ENCODE results near the gene ZNF672.
"Not testable (repeated sequence)": the region's sequence is repeated elsewhere in the genome, so short reads cannot be mapped to it uniquely, and the experiment has no call there.

The ZNF672 gene

DNA sequence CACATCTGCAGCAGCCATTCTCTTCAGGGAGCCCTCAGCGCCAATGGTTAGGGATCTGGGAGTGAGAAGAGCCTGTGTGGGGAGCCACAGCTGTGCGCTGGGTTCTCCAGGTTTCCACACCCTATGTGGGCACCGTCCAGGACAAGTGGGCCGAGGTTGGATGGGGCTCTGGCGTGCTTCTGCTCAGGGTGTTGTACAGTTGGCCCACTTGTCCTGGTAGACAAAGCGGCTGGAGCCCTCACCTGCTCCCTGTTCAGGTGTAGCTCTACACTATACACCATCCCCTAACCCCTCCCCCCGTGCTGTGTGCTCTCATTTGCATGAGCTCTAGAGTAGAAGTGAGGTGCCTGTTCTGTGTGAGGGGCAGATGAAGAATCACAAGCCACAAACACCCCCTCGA, 24.5 kb upstream of the ZNF672 start:
- no peak for DNase-seq

DNA sequence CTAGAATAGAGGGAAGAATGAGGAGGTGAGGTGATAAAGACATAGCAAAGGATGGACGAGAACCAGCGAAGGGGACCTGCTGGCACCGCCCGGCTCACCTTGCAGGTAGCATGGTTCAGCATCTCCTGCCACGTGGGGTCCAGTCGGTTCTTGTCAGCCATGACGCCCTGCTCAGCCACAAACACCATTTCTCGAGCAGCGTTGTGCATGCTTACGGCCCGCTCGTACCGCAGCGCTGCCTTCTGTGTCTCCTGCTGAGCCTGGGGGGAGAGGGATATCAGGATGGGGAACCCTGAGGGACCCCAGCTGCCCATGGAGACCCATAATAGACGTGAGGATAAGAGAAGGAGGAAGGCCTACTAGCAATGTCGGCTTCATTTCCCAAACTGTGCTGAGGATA, 23.7 kb upstream of the ZNF672 start:
- DNase-seq: no peak

DNA sequence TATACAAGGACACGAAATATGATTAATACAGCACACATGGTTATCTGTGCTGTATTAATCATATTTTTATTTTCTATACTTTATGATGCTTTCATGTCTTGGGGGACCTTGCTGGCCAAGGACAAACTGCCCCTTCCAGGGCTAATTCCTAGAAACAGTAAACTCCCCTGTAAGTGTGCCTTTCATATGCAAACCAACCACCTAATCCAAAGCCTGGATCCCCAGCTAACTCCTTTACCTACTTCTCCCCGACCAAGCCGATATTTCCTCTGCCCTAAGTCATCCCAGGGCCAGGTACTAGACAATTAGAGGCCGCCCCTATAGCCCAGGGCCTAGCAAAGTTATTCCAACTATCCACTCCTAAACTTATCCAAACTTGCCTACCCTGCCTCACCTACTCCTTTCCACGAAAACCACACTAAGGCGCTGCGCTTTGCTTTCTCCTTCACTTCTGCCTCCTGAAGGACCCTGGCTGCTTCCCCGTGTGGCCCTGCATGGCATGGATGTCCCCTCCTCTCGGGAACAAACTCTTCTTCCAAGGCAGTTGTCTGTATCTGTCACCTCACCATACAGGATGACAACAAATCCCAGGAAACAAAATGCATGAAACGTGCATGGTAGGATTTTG, 22.5 kb upstream of the ZNF672 start:
- DNase-seq: no peak

DNA sequence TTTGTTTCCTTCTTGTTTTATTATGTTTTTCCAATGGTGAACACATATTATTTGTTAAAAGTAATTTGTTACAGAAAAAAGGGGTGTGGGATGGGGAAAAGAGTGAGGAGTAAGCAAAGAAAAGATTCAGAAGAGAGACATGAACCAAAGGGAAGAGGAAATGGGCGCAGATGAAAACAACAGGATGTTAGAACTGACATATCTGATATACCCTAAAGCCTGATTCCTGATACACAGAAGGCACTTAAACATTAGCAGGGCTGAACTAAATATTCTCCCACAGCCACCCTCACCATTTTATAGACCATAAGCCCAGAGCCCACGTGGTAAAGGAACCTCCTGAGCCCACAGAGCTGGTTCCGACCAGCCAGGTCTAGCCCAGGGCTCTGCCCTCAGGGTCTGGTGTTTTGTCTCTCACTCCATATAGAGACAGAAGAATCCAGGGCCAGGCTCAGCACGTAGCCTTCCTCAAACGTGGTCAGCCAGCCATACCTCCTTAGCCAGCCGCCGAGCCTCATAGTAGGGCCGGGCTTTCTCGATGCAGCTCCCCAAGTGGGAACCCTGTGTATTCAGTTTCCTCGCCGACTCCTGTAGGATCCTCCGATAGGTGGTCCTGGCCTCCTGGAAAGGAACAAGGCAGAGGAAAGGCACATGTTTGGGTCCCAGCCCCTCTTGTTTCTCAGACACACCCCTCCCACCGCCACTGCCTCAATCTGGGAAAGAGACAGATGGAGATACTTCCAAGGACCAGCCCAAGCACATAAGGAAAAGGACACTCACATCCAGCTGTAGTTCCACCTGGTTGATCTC, 21.8 kb upstream of the ZNF672 start:
- no peak for DNase-seq

DNA sequence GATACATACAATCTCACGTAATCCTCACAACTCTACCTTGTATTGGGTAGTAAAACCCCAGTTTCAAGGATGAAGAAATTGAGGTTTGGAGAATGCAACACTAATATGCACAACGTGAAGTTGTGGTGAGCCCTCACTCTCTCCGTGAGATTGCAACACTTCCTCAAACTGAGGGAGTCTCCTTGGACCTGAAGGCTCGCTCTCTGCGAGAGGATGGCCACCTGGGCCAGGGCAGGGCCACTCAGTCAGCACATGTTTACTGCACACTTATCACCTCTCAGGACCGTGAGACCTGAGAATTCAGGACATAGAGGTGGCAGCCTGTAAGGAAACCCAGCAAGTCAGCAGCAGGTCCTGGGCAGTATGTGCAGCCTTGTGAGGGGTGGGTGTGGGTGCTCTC, 21.0 kb upstream of the ZNF672 start:
- no peak for DNase-seq

DNA sequence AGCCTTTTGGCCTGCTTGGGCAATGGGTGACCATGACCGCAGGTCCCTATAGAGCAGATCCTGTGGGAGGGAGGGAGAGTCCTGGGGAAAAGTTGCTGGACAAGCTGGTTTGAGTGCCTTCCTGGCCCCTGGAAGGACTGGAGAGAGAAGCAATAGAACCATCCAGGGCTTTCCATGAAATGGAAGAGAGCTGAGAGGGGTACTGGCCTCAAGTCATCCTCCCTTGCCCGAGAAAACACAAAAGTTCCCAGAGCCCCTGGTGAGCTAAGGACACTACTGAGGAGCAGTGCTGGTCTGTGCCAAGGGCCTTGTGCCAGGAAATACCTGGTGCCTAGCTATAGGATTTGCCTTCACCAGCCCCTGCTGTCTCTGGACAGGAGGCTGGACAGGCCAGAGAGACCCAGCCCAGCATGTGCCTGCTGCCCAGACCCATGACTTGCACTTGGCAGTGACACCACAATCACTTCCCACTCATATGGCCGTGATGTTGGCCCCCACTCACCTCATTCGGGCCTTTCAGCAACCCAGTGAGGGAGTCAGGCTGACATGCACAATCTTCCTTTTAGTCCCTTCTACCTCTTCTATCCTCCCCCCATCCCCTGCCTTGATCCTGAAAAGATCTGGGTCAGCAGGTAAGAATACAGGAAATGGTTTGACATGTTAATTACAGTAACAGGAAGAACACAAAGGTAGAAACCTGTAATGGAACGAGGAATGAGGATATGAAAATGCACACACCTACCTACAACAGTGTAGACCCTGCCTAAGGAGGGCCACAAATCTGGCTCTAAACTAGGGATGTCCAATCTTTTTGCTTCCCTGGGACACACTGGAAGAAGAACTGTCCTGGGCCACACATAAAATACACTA, 19.3 kb upstream of the ZNF672 start:
- no peak for DNase-seq

DNA sequence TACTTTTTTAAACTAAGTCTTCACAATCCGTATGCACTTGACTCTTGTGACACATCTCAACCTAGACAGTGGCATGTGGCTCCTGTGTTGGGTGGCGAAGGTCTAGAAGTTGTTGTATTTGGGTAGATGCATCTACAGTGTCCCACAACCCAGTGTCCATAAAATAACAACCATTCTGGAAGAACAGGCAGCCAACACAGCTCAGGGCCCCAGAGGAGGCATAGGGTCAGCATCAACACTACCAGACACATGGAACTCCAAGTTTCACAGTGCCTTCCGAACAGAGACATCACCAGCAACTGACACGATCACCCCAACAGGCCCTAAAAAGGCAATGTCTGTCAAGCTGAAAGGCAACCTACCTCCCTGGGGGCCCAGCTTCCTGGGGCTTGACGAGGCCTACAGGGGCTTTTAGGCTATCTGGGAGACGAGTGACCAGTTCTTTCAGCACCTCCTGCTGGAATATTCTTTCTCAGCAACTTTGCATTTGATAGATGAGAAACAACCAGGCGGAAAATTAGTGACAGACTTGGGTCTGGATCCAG, 17.9 kb upstream of the ZNF672 start:
- DNase-seq: no peak

DNA sequence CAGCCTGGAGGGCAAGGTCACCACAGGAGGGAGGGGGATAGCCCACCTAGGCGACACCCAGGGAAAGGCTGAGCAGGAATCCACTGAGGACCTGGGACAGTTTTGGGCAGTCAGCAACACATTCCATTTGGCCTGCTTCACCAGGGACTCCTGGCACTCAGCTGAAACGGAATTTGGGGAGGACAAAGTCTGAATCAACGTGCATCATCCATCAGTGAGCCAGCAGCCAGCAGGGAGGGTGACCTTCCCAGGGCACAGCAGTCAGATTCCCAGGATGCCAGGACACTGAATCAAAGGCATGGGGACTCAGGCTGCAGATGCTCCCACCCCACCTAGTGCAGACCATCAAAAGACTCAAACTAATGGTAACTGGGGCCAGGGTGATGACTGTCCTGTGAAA, 16.9 kb upstream of the ZNF672 start:
- DNase-seq: no peak

DNA sequence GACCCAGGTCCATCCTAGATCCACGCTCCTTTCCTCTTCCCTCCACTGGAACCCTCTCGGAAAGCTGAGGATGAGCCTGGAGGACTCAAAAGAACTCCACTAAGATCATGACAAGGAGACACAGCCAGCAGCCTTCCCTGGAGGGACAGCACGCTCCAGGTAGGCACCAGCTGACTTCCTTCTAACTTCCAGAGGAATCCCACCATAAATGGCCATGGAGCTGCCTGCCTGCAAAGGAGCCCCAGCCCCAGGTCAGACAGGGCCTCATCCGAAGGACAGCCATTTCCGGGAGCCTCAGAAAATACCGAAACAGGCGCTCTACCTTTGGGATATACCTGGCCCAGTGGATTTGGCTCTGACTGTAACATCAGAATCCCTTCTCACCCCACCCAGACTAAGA, 16.4 kb upstream of the ZNF672 start:
- DNase-seq: no peak

DNA sequence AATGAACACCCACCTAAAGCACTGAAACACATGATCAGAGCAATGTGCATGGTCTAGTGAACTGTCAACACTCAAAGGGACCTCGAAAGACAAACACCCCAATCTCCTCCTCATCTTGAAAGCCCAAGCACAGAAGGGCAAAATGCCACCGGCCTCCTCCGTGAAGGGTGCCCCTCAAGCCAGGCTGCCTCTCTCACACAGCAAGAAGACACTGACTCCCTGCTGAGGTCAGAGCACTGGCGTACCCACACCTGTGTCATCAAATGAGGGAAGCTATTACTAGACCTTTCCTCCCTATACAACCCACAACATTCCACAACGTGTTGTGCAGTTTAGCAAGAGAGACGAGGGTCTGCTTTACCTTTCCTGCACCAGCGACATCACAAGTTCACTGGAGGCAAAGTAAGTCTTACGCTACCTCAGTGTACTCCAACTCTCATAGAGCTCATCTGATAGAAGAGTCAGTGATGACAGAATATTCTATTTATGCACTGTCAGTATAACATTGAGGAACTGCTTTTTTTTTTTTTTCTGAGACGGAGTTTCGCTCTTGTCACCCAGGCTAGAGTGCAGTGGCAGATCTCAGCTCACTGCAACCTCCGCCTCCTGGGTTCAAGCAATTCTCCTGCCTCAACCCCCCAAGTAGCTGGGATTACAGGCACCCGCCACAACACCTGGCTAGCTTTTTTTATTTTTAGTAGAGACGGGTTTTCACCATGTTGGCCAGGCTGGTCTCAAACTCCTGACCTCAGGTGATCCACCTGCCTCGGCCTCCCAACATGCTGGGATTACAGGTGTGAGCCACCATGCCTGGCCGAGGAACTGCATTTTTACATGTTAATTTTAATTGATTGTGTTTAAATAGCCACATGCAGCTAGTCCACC, 15.6 kb upstream of the ZNF672 start:
- no peak for DNase-seq

DNA sequence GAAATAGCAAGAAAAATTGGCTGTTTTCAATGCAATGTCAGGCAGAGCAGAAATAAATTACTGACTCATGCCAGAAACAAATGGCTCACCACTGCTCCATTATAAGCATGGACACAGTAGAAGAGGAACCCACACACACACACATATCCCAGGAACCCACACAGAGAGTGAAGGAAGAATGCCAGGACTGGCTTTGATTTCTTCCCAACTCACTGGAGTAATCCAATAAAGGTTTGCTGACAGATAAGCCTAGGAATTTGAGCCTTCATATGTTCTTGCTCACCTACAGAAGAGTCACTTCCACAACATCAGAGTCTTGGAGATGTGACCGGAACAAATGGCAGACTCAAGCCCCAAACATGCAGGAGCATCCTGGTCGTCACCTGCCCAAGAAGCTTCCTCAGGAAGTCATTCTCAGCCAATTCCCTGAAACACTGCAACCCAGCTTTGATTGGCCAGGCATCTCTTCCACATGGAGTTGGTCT, 14.5 kb upstream of the ZNF672 start:
- DNase-seq: no peak

DNA sequence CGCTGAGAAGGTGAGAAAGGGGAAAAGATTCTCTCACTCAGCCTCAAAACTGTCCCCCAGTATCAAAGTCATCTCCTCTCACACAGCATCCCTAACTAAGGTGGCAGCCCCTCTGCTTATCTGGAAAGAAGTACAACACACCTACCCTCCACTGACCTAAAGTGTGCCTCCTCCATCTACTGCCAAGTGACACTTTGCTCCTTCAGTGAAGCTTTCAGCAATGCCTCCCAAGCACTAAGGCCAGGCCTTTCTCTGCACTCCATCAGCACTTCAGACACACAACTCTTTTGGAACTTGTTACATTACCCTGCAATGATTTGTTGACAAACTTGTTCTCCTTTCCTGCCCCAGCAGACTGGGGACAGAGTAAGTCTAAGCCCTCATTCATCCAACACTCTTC, 13.7 kb upstream of the ZNF672 start:
- DNase-seq: no peak

DNA sequence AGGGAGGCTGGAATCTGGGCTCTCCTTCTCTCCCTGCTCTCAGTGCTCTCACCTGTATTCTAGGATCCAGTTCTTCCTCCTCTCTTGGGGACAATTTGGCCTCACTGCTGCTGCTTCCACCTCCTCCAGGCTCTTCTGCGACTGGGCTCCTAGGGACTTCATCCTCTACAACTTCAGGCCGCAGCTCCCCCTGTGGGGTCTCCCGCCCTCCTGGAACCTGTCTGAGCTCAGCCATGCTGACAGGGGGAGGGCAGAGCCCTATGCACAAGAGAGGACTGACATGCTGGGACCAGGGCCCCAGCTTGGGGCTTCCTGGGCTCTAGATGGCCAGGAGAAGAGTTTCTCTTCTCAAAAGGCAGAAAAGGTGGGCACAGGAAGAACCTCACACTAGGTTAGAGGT, 13.3 kb upstream of the ZNF672 start:
- no peak for DNase-seq

DNA sequence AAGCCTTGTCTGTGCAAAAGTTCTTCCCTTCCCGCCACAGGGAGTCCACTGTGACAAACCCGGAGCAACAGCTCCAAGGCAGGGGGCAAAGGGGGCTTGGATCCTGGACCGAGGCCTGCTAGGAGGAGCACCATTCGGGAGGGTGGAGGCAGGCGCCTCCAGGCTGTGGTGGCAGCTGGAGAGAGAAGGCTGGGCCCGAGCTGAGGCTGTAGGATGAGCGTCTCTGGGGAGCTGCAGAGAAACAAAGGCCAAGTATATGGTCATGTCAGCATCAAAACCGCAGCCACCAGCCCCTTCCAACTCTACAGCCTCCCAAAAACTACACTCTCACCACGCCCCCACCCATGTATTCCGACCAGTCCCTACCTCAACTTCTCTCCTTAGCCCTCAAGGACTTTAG, 12.9 kb upstream of the ZNF672 start:
- no peak for DNase-seq

DNA sequence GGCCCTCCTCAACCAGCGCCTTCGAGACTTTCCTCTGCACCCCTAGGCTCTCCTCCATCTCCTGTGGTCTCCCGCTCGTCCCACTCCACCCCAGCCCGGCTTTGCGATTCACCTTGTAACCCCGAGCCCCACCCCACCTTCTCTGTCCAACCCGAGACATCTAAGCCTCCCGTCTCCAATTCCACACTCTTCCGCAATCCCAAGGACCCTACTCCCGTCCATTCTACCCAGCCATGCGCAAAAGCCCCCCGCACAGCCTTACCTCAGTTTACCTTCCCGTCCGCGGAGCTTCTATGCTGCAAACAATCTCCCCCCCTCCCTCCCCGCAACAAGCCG, 12.5 kb upstream of the ZNF672 start:
- no peak for DNase-seq

DNA sequence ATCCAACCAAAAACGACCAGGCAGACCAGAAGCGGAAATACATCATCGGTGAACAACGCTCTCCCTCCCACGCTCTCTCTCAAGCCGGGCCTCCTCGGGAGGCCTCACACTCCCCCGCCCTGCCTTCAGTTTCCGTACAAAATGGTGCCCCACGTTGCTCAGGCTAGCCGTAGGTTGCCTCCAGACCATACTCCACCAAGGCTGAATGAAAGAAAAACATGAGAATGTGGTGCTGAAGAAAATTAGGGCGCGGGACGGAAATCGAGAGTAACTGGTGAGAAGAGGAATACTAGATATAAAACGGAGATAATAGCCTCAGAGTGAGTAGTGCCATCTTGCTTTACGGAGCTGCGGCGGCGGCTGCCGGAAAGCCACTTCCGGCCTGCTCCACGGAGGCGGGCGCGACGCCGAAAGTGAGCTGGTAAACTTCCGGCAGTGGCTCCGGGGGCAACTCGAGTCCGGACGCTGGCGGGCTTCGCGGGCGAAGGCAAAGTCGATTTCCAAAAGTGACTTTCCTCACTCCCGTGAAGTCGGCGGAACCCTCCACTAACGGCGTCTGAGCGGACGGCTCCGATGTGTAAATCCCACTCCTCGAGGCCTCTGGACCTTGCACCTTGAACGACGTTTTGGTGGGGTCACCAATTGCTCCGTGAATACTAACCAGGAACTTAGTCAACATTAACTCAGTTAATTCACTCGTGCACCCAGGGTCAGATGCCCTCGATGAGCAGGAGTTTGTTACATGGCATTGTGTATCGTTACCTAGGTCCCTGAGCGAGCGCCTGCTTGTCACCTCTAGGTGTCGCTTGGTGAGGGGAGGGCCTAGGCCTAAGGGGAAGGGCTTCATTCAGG, 11.9 kb upstream of the ZNF672 start, which contains the start of gene SH3BP5L:
SH3BP5L (minus strand) TSS at position 7 of the 852 bp plus-strand sequence. CDS start 980 bp downstream, outside the sequence.
- peak; percentile 97 for DNase-seq

DNA sequence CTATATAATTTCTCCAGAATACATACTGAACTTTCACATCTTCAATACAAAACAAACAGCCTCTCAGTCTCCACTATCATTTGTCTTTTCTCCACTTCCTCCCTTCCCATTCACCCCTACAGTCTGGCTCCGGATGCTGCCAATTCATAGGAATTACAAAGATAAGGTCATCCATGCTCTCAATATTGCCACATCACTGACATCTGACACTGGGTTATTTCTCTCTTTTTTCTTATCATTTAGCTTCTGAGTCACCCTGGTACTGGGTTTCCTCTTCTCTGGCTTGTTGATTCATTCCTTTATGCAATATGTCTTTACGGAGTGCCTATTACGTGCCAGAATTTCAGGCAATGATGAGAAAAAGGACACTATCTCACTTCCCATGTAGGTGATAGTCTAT, 9.2 kb upstream of the ZNF672 start:
- no peak for DNase-seq

DNA sequence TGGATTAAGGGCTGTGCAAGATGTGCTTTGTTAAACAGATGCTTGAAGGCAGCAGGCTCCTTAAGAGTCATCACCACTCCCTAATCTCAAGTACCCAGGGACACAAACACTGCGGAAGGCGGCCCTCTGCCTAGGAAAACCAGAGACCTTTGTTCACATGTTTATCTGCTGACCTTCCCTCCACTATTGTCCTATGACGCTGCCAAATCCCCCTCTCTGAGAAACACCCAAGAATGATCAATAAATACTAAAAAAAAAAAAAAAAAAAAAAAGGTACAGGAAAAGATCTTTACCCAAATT, 7.4 kb upstream of the ZNF672 start:
- not testable (repeated sequence) for DNase-seq

DNA sequence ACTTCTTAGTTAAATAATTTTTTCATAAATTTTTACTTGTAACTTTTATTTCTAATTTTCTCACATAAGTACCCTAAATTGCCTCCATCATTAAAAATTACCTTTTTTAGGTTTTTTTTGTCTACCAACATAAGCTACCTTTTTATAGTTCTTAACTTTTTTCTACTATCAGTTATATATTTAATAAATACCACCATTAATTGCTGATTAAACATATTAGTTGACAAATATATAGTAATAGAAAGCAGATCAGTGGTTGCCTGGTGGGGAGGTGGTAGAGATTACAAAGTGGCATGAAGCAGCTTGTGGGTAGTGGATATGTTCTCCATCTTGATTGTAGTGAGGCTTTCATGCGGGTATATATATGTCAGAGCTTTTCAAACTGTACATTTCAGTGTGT, 6.2 kb upstream of the ZNF672 start:
- DNase-seq: no peak

DNA sequence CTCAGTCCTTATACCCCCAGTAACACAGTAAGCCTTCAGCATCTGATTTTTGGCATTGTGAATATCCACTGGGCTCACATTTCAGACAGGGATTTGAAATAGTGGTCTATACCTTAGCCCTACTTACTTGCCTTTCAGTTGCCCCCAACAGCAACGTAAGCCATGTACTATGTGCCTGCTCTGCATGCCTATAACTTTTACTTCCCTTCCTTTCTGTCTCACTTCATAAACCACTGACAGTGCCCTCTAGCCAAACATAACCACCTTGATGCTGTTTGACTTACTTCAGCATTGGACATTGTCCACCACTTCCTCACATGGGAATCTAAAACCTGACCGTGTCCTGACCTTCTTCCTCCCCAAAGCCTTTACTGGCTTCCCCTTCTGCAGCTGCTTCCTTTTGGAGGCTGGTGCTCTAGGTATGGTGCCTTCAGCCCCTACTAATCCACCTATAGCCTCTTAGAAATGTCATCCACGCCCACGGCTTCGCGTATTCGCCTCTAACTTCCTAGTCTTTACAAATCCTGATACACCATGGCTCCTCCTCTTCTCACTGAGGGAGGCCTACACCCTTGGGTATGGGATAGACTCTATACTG, 3.6 kb upstream of the ZNF672 start:
- DNase-seq: no peak

All from NCI-H1694 treated with DMSO at 0.1 percent for 48 hours (cell line).